ENCODE measurements around the gene SEPTIN6. TPM values are rescaled to one million over a fixed set of nuclear protein-coding genes. Genes with fewer than 3 reads are reported as not detected.
A peak's percentile ranks its signal among the peaks of the same experiment; 100 is the strongest.

SEPTIN6 gene
- total RNA-seq, 2 donors from 2014 or later: 79.7 to 84.0 TPM

- no peaks in the 10 kb centered on the region for H3K9me3 Mint-ChIP-seq
- H3K4me3 Mint-ChIP-seq: no peak overlapping the region
- no peaks in the 10 kb centered on the region for H3K36me3 Mint-ChIP-seq
- H3K4me1 Mint-ChIP-seq (ENCODE audit: low read depth in 2 of 2): peaks cover 0 to 8% of the 10 kb centered on the region in 2 donors
- DNase-seq (ENCODE audit: low spot score): no peak
- ATAC-seq: no peak
- H3K27me3 Mint-ChIP-seq: no peaks in the 10 kb centered on the region
- no peak overlapping the region for H3K27ac Mint-ChIP-seq
Measured at GRCh38 chrX:119698845-119699244, 5.9 kb upstream of the SEPTIN6 start.

- H3K27me3 Mint-ChIP-seq: no peaks in the 10 kb centered on the region
- DNase-seq (ENCODE audit: low spot score): no peak
- no peak overlapping the region for H3K4me3 Mint-ChIP-seq
- no peaks in the 10 kb centered on the region for H3K9me3 Mint-ChIP-seq
- H3K4me1 Mint-ChIP-seq (ENCODE audit: low read depth in 2 of 2): peaks cover 4 to 8% of the 10 kb centered on the region in 2 donors
- no peak for ATAC-seq
- no peak overlapping the region for H3K27ac Mint-ChIP-seq
- H3K36me3 Mint-ChIP-seq: no peaks in the 10 kb centered on the region
Measured at GRCh38 chrX:119696251-119696890, 3.4 kb upstream of the SEPTIN6 start.

DNA sequence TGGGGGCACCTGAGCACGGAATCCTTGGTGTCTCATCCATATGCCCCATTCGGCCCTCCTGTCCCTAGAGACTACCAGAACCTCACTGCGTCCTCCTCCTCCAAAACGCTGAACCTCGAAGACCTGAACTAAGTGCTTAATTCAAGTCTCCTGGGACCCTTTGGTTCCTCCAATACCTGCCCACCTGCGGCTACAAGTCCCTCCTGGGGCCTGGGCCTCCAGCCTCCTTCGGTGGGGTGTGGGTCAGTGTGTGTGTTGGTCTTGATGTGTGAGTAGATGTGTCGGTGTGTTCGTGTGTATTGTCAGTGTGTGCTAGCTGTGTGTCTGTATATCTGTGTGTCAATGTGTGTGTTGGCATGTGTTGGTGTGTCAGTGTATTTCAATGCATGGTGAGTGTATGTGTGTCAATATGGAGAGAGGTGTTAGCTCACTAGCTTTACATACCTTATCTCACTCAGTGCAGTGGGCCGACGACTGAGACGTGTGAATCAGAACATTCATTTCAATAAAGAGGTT is 2.6 kb upstream of the SEPTIN6 start:
- no peak overlapping the region for H3K27ac Mint-ChIP-seq
- ATAC-seq (no peak), DNase-seq (ENCODE audit: low spot score) (no peak)
- H3K36me3 Mint-ChIP-seq: no peaks in the 10 kb centered on the region
- H3K27me3 Mint-ChIP-seq: no peaks in the 10 kb centered on the region
- no peaks in the 10 kb centered on the region for H3K9me3 Mint-ChIP-seq
- H3K4me3 Mint-ChIP-seq: peak overlapping the region; percentile 15
- peaks cover 9 to 16% of the 10 kb centered on the region in 2 donors for H3K4me1 Mint-ChIP-seq (ENCODE audit: low read depth in 2 of 2)

- H3K4me3 Mint-ChIP-seq: no peak overlapping the region
- H3K4me1 Mint-ChIP-seq (ENCODE audit: low read depth in 2 of 2): peaks cover 9 to 22% of the 10 kb centered on the region in 2 donors
- H3K36me3 Mint-ChIP-seq: no peaks in the 10 kb centered on the region
- H3K27ac Mint-ChIP-seq: peak overlapping the region in 1 of 2 donors; percentile 49
- no peaks in the 10 kb centered on the region for H3K9me3 Mint-ChIP-seq
- H3K27me3 Mint-ChIP-seq: no peaks in the 10 kb centered on the region
- DNase-seq (ENCODE audit: low spot score) (no peak), ATAC-seq (no peak)
Measured at GRCh38 chrX:119694601-119695534, 1.9 kb upstream of the SEPTIN6 start.

DNA sequence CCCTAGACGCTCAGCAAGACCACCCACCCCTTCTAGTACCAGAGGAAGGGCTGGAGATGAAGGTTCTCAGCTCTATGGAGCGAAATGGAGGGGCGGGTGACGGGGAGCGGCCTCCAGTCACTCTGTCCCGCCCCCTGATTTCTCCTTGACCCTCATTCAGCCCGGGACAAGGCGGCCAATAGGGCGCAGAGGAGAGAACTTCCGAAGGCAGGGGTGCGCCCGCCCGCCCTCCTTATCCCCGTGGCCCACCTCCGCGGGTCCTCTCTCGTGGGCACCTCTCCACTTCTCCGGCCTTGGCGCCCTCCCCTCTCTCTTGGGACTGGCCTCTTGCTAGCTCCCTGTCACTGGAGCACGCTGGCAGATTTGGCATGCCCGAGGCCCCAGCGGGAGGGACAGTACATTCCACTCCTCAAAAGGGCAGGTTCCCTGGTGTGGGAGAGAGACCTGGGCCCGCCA is 1.1 kb upstream of the SEPTIN6 start:
- ATAC-seq (no peak), DNase-seq (ENCODE audit: low spot score) (no peak)
- Mint-ChIP-seq H3K9me3 (no peaks in the 10 kb centered on the region), H3K27me3 (no peaks in the 10 kb centered on the region), H3K36me3 (no peaks in the 10 kb centered on the region), H3K4me3 (no peak overlapping the region), H3K27ac (peak overlapping the region in 1 of 2 donors; percentile 49), H3K4me1 (ENCODE audit: low read depth in 2 of 2) (peaks cover 9 to 24% of the 10 kb centered on the region in 2 donors)

- Mint-ChIP-seq H3K9me3 (no peaks in the 10 kb centered on the region), H3K4me3 (peak overlapping the region; percentile 98), H3K27me3 (no peaks in the 10 kb centered on the region), H3K4me1 (ENCODE audit: low read depth in 2 of 2) (peaks cover 21 to 35% of the 10 kb centered on the region in 2 donors), H3K36me3 (no peaks in the 10 kb centered on the region), H3K27ac (peak overlapping the region; percentile 99)
- DNase-seq (ENCODE audit: low spot score) (peak; percentile 76), ATAC-seq (peak; percentile 71 to 78)
Measured at GRCh38 chrX:119692191-119693039, 553 bp downstream of the SEPTIN6 start.

- no peaks in the 10 kb centered on the region for H3K27me3 Mint-ChIP-seq
- H3K4me3 Mint-ChIP-seq: peak overlapping the region; percentile 98
- peak overlapping the region; percentile 99 for H3K27ac Mint-ChIP-seq
- H3K36me3 Mint-ChIP-seq: no peaks in the 10 kb centered on the region
- no peaks in the 10 kb centered on the region for H3K9me3 Mint-ChIP-seq
- peaks cover 32 to 47% of the 10 kb centered on the region in 2 donors for H3K4me1 Mint-ChIP-seq (ENCODE audit: low read depth in 2 of 2)
- ATAC-seq: no peak
- no peak for DNase-seq (ENCODE audit: low spot score)
Measured at GRCh38 chrX:119690921-119691716, 1.8 kb downstream of the SEPTIN6 start.

DNA sequence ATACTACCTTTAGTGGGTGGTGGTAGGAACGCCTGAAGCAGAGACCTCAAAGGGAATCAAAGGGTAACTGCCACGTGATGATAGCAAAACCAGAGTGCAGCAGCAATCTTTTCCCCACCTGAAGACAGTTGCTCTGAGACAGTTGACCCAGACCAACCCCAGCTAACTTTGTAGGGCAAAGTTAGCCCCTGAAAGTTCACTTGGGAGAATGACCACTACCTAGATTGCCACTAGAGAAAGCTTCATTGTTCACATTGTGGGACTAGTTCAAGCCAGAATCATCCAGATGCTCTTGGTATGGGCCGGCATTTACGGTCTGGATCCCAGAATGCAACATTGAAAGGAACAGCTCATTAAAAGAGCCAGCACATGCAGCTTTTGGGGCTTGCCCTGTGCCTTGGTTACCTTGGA is 4.1 kb downstream of the SEPTIN6 start:
- Mint-ChIP-seq H3K27ac (peak overlapping the region; percentile 99), H3K4me1 (ENCODE audit: low read depth in 2 of 2) (peaks cover 47 to 63% of the 10 kb centered on the region in 2 donors), H3K27me3 (no peaks in the 10 kb centered on the region), H3K9me3 (no peaks in the 10 kb centered on the region), H3K36me3 (no peaks in the 10 kb centered on the region), H3K4me3 (peak overlapping the region; percentile 98)
- no peak for ATAC-seq
- DNase-seq (ENCODE audit: low spot score): no peak

DNA sequence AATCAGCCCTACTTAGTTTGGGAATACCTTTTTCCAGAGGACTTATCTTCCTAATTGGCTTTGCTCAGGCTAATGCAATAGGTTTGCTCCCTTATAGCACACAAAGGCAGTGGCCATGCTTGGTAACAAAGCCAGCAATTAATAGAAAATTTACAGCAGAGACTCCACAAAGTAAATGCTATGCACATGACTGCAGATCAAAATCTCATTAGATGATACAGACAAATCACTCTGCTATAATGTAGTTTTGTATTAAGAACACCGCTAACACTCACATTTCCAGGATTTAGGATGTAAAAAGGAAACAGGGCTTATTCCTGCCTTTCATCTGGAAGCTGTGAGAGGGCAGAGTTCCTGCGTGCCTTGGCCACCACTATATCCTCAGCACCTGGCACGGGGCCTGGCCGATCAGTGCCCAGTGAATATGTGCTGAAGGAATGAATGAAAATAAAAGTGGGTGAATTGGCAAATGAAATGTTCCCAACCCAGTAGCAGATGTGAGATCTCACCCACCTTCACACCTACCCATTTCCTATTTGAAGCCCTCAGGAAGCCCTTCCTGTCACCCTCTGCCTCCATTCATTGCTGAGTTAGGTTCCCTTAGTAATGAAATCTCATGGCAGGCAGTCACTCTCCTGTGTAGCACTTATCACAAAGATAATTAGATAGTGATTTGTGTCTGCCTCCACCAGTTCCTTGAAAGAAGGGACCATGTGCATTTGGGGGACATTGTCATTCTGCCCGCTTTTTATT is 5.1 kb downstream of the SEPTIN6 start:
- ATAC-seq (peak in 1 of 2 donors; percentile 28), DNase-seq (ENCODE audit: low spot score) (no peak)
- no peaks in the 10 kb centered on the region for H3K36me3 Mint-ChIP-seq
- H3K4me1 Mint-ChIP-seq (ENCODE audit: low read depth in 2 of 2): peaks cover 53 to 69% of the 10 kb centered on the region in 2 donors
- H3K27ac Mint-ChIP-seq: peak overlapping the region; percentile 99
- H3K4me3 Mint-ChIP-seq: peak overlapping the region; percentile 98
- H3K27me3 Mint-ChIP-seq: no peaks in the 10 kb centered on the region
- no peaks in the 10 kb centered on the region for H3K9me3 Mint-ChIP-seq

- peaks cover 58 to 82% of the 10 kb centered on the region in 2 donors for H3K4me1 Mint-ChIP-seq (ENCODE audit: low read depth in 2 of 2)
- DNase-seq (ENCODE audit: low spot score): no peak
Measured at GRCh38 chrX:119686087-119686691, 6.8 kb downstream of the SEPTIN6 start.

GRCh38 chrX:119685225-119686066 is 7.5 kb downstream of the SEPTIN6 start:
- Mint-ChIP-seq H3K9me3 (no peaks in the 10 kb centered on the region), H3K27ac (peak overlapping the region; percentile 99), H3K27me3 (no peaks in the 10 kb centered on the region), H3K4me1 (ENCODE audit: low read depth in 2 of 2) (peaks cover 58 to 79% of the 10 kb centered on the region in 2 donors), H3K4me3 (peak overlapping the region; percentile 98), H3K36me3 (no peaks in the 10 kb centered on the region)
- peak; percentile 65 to 76 for ATAC-seq
- DNase-seq (ENCODE audit: low spot score): no peak

More at GRCh38 chrX:119686087-119686691, 6.8 kb downstream of the SEPTIN6 start:
- peak; percentile 51 to 61 for ATAC-seq
- no peaks in the 10 kb centered on the region for H3K36me3 Mint-ChIP-seq
- no peaks in the 10 kb centered on the region for H3K9me3 Mint-ChIP-seq
- H3K27me3 Mint-ChIP-seq: no peaks in the 10 kb centered on the region
- peak overlapping the region; percentile 98 for H3K4me3 Mint-ChIP-seq
- H3K27ac Mint-ChIP-seq: peak overlapping the region; percentile 99

All from natural killer cell treated with Interleukin-12 subunit alpha and Interleukin-12 subunit beta and Interleukin-15 and Interleukin-18, amount 100 ng/mL, for 72 hours (primary cell).